GM12892 (cell line): Measurements from ENCODE around the gene ANKRD11.

Source experiments
- POLR2A ChIP-seq: IDR thresholded peaks from 2 replicates; pipeline ENCODE4 v1.6.1; 2011; ENCODE audit warnings: low read depth, low read length, control low read depth
- POLR2AphosphoS5 ChIP-seq: IDR thresholded peaks from 2 replicates; pipeline ENCODE4 v1.6.1; 2011; ENCODE audit warnings: low read depth, low read length, control low read depth

DNA sequence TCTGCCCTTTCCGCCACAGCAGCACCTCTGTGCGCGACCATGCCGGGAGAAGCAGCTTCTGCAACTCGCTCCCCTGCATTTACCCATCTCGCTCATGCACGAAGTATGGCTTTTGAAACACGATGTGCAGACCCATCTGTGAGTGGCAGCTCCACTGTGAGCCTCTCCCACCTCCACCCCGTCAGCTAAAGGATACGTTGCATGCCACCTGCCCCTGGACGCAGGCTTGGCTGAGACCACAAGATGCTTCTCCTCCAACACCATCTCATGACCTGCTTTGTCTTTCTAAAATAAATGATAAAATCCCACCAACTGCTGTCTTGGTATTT is 172.0 kb downstream of the ANKRD11 start:
- TF ChIP-seq POLR2AphosphoS5 (no peak), POLR2A (no peak)
